GM23338 (cell line): ENCODE results near the gene MCMBP. TPM values are rescaled to one million over a fixed set of nuclear protein-coding genes. Genes with fewer than 3 reads are reported as not detected.
"Not testable (repeated sequence)": the region's sequence is repeated elsewhere in the genome, so short reads cannot be mapped to it uniquely, and the experiment has no call there.

Experiments used
- ATAC-seq: fragments of 200-7000 bp; cut with Tn5 transposase; 3 replicates; pipeline ENCODE4 v1.9.1; 2020
- DNase-seq: peaks from one replicate; pipeline ENCODE4 v3.0.0-alpha.2; 2015; ENCODE audit warnings: low spot score
- H2AFZ ChIP-seq: fragments of 200-600 bp; sonication (generic); 2 replicates; pipeline ENCODE4 v1.8.0; 2016; ENCODE audit warnings: antibody characterized with exemption, mild to moderate bottlenecking, moderate library complexity
- H3F3A ChIP-seq: fragments of 200-600 bp; sonication (generic); replicated peaks from 2 replicates; pipeline ENCODE4 v1.8.0; 2017; ENCODE audit warnings: antibody characterized with exemption, mixed run types, low read depth
- H3K27ac ChIP-seq: fragments of 200-600 bp; sonication (generic); 2 replicates; pipeline ENCODE4 v1.6.1; 2016; ENCODE audit warnings: low read depth
- H3K27me3 ChIP-seq: fragments of 200-600 bp; sonication (generic); 2 replicates; pipeline ENCODE4 v1.8.0; 2016; ENCODE audit warnings: mild to moderate bottlenecking, mixed run types, moderate library complexity; ENCODE audit not compliant: insufficient read depth
- H3K36me3 ChIP-seq: fragments of 200-600 bp; sonication (generic); 2 replicates; pipeline ENCODE4 v1.8.0; 2016; ENCODE audit warnings: mild to moderate bottlenecking; ENCODE audit not compliant: insufficient read depth
- H3K4me1 ChIP-seq: fragments of 200-600 bp; sonication (generic); 2 replicates; pipeline ENCODE4 v1.8.0; 2016; ENCODE audit warnings: mild to moderate bottlenecking, moderate library complexity; ENCODE audit not compliant: insufficient read depth
- H3K4me2 ChIP-seq: fragments of 200-600 bp; sonication (generic); 2 replicates; pipeline ENCODE4 v1.7.1; 2017; ENCODE audit warnings: mixed run types
- H3K4me3 ChIP-seq: fragments of 200-600 bp; sonication (generic); 2 replicates; pipeline ENCODE4 v1.6.1; 2016; ENCODE audit warnings: mixed run types
- H3K79me2 ChIP-seq: fragments of 200-600 bp; sonication (generic); replicated peaks from 2 replicates; pipeline ENCODE4 v1.8.0; 2017; ENCODE audit warnings: mild to moderate bottlenecking; ENCODE audit not compliant: insufficient read depth
- H3K9me2 ChIP-seq: fragments of 200-600 bp; sonication (generic); 2 replicates; pipeline ENCODE4 v1.8.0; 2017; ENCODE audit not compliant: insufficient read depth
- H4K20me1 ChIP-seq: fragments of 200-600 bp; sonication (generic); replicated peaks from 2 replicates; pipeline ENCODE4 v1.8.0; 2017; ENCODE audit warnings: mild to moderate bottlenecking; ENCODE audit not compliant: insufficient read depth
- H3K27ac Mint-ChIP-seq: 2 replicates; pipeline ENCODE4 v1.8.0; 2020; ENCODE audit warnings: inconsistent platforms, mild to moderate bottlenecking, moderate library complexity, mixed read lengths
- H3K27me3 Mint-ChIP-seq: 3 replicates; pipeline ENCODE4 v1.8.0; 2022; ENCODE audit warnings: low read depth, mild to moderate bottlenecking, moderate library complexity, mixed read lengths, inconsistent platforms; ENCODE audit not compliant: insufficient read depth, poor library complexity
- H3K36me3 Mint-ChIP-seq: 3 replicates; pipeline ENCODE4 v1.8.0; 2021; ENCODE audit warnings: low read depth, mild to moderate bottlenecking, inconsistent platforms, moderate library complexity, mixed read lengths
- H3K4me1 Mint-ChIP-seq: 3 replicates; pipeline ENCODE4 v1.8.0; 2020; ENCODE audit warnings: mild to moderate bottlenecking, inconsistent platforms, mixed read lengths
- H3K4me3 Mint-ChIP-seq: 3 replicates; pipeline ENCODE4 v1.8.0; 2021; ENCODE audit warnings: moderate library complexity, mild to moderate bottlenecking, inconsistent platforms, mixed read lengths
- H3K9me3 Mint-ChIP-seq: 3 replicates; pipeline ENCODE4 v1.8.0; 2020; ENCODE audit warnings: moderate library complexity, mild to moderate bottlenecking, inconsistent platforms, mixed read lengths
- CTCF ChIP-seq, 2 experiments: fragments of 200-600 bp in 1 of 2; sonication (generic) in 1 of 2; conservative IDR thresholded peaks; 2 replicates each; pipeline versions ENCODE4 v1.5.1 to v1.6.1; 2016 to 2017; ENCODE audit warnings: antibody characterized with exemption in 2 of 2, low read depth in 2 of 2, mild to moderate bottlenecking in 2 of 2, moderate library complexity in 1 of 2
- ETS1 ChIP-seq: IDR thresholded peaks from 2 replicates; pipeline ENCODE4 v1.6.1; 2016; ENCODE audit warnings: antibody characterized with exemption
- EZH2 ChIP-seq: fragments of 200-600 bp; sonication (generic); IDR thresholded peaks from one replicate; pipeline ENCODE4 v1.8.0; 2017; ENCODE audit warnings: antibody characterized with exemption, mild to moderate bottlenecking, low read depth; ENCODE audit not compliant: unreplicated experiment
- EZH2phosphoT487 ChIP-seq: fragments of 200-600 bp; sonication (generic); IDR thresholded peaks from one replicate; pipeline ENCODE4 v1.8.1; 2018; ENCODE audit warnings: antibody characterized with exemption; ENCODE audit not compliant: unreplicated experiment
- POLR2AphosphoS5 ChIP-seq: IDR thresholded peaks from 2 replicates; pipeline ENCODE4 v1.6.1; 2016; ENCODE audit warnings: antibody characterized with exemption, low read depth
- ZNF331 ChIP-seq: fragments of 250-450 bp; sonication (Bioruptor Pico); IDR thresholded peaks from 2 replicates; pipeline ENCODE4 v1.5.0; 2020; ENCODE audit warnings: low read depth, mild to moderate bottlenecking, moderate library complexity
- ZNF462 ChIP-seq: fragments of 250-450 bp; sonication (Bioruptor Pico); IDR thresholded peaks from 2 replicates; pipeline ENCODE4 v1.5.0; 2020; ENCODE audit warnings: mild to moderate bottlenecking, moderate library complexity
- polyA plus RNA-seq: library from polyadenylated mRNA; unstranded; fragments of >200 nt; fragmentation: Nextera tagmentation; extraction: Ambion mirVana; gene quantifications from 2 replicates; pipeline ENCODE4 v1.2.1, GENCODE V29; 2016
- total RNA-seq: library from RNA; depleted of rRNA; stranded (reverse); fragments of >200 nt; shearing (Covaris generic); gene quantifications from 2 replicates; pipeline ENCODE4 v1.2.3, GENCODE V29; 2014

The MCMBP gene
- total and polyA plus RNA-seq, 2 experiments from 2014 or later, result 30.9 to 76.6 TPM

DNA sequence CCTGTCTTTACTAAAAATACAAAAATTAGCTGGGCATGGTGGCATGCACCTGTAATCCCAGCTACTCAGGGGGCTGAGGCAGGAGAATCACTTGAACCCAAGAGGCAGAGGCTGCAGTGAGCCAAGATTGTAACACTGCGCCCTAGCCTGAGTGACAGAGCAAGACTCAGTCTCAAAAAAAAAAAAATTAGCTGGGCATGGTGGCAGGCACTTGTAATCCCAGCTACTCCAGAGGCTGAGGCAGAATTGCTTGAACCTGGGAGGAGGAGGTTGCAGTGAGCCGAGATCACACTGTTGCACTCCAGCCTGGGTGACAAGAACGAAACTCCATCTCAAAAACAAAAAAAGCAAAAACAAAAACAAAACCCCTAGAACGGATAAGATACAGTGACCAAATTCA is 3.2 kb downstream of the MCMBP start:
- peaks cover 40% of the 10 kb centered on the region for H4K20me1 ChIP-seq

GRCh38 chr10:119867317-119867716 is 5.3 kb downstream of the MCMBP start:
- ATAC-seq (no peak), DNase-seq (no peak)
- H4K20me1 ChIP-seq, result peaks cover 45% of the 10 kb centered on the region
- no peaks in the 10 kb centered on the region for H3K36me3 ChIP-seq
- H3K27me3 ChIP-seq, result no peaks in the 10 kb centered on the region
- peaks cover 14% of the 10 kb centered on the region for H3K4me1 ChIP-seq
- peak overlapping the region; percentile 3; the same call in 1 of the 2 replicates for H3K27ac ChIP-seq
- H3K9me2 ChIP-seq, result no peaks in the 10 kb centered on the region
- Mint-ChIP-seq H3K4me3 (no peak overlapping the region), H3K27me3 (peaks cover 2% of the 10 kb centered on the region), H3K4me1 (peaks cover 27% of the 10 kb centered on the region), H3K27ac (no peak overlapping the region; the same call in 1 of the 2 replicates), H3K9me3 (peaks cover 4% of the 10 kb centered on the region; the same call in 2 of the 3 replicates), H3K36me3 (peaks cover 26% of the 10 kb centered on the region)
- H3F3A ChIP-seq, result no peaks in the 10 kb centered on the region
- no peak overlapping the region for H2AFZ ChIP-seq
- H3K4me2 ChIP-seq, result no peak overlapping the region
- TF ChIP-seq EZH2 (no peak), ETS1 (no peak)
- no peak overlapping the region for H3K4me3 ChIP-seq
- H3K79me2 ChIP-seq, result peaks cover 98% of the 10 kb centered on the region

More for the DNA sequence above, 3.2 kb downstream of the MCMBP start:
- not testable (repeated sequence) for H2AFZ ChIP-seq, ATAC-seq, H3F3A ChIP-seq, H3K9me2 ChIP-seq, H3K4me3 ChIP-seq, DNase-seq, H3K27me3 ChIP-seq, H3K27me3 Mint-ChIP-seq, H3K27ac ChIP-seq, H3K9me3 Mint-ChIP-seq, H3K36me3 ChIP-seq
- 0 out of 2 replicates have a peak overlapping the region, but pooled peaks have one; percentile 32 for H3K27ac Mint-ChIP-seq
- H3K4me2 ChIP-seq, result peak overlapping the region; percentile 97
- H3K36me3 Mint-ChIP-seq, result peaks cover 18% of the 10 kb centered on the region
- H3K4me1 Mint-ChIP-seq, result peaks cover 34% of the 10 kb centered on the region
- peaks cover 20% of the 10 kb centered on the region for H3K4me1 ChIP-seq
- H3K79me2 ChIP-seq, result peaks cover 78% of the 10 kb centered on the region
- peak overlapping the region; percentile 38; the same call in 2 of the 3 replicates for H3K4me3 Mint-ChIP-seq

DNA sequence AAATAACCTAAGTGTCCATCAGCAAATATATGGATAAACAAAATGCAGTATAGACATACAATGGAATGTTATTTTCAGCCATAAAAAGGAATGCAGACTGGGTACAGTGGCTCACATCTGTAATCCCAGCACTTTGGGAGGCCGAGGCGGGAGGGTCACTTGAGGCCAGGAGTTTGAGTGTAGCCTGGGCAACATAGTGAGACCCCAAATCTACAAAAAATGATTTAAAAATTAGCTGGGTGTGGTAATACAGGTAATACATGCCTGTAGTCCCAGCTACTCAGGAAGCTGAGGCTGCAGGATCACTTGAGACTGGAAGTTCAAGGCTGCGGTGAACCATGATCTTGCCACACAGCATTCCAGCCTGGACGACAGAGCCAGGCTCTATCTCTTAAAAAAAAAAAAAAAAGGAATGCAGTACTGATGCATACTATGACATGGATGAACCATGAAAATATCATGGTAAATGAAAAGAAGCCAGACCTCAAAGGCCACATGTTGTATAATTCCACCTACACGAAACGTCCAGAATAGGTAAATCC is 6.9 kb downstream of the MCMBP start:
- peaks cover 36% of the 10 kb centered on the region for H4K20me1 ChIP-seq
- no peak for DNase-seq
- TF ChIP-seq CTCF (conservative IDR thresholded peaks at IDR 0.05; ENCODE audit: low read depth in 2 of 2), result no peak
- no peak for TF ChIP-seq ZNF462 (CRISPR knock-in tag)
- no peak for TF ChIP-seq EZH2phosphoT487
- TF ChIP-seq ZNF331 (CRISPR knock-in tag), result no peak
- TF ChIP-seq EZH2, result no peak
- TF ChIP-seq POLR2AphosphoS5, result no peak

More for the DNA sequence above, 6.9 kb downstream of the MCMBP start:
- Histone ChIP-seq H3K4me3 (no peak overlapping the region), H3K9me2 (no peaks in the 10 kb centered on the region), H3K27ac (no peak overlapping the region), H3F3A (no peaks in the 10 kb centered on the region), H2AFZ (no peak overlapping the region), H3K27me3 (no peaks in the 10 kb centered on the region), H3K4me1 (peaks cover 23% of the 10 kb centered on the region), H3K4me2 (no peak overlapping the region), H3K36me3 (no peaks in the 10 kb centered on the region), H3K79me2 (peaks cover 100% of the 10 kb centered on the region)
- Mint-ChIP-seq H3K4me1 (peaks cover 29% of the 10 kb centered on the region), H3K27me3 (peaks cover 2% of the 10 kb centered on the region), H3K9me3 (peaks cover 4% of the 10 kb centered on the region; the same call in 2 of the 3 replicates), H3K4me3 (no peak overlapping the region), H3K36me3 (peaks cover 26% of the 10 kb centered on the region), H3K27ac (no peak overlapping the region)
- ATAC-seq, result no peak
